Panc1 (cell line): ENCODE data around the gene ERCC5. TPM values are rescaled to one million over a fixed set of nuclear protein-coding genes. Genes with fewer than 3 reads are reported as not detected.

ENCODE experiments used
- ATAC-seq: fragments of 200-7000 bp; cut with Tn5 transposase; 2 replicates; pipeline ENCODE4 v1.9.1; 2020; ENCODE audit warnings: mild to moderate bottlenecking, moderate library complexity
- BruUV-seq: library from RNA; stranded (reverse); fragments of 400-500 nt; replicated peaks from 2 replicates; lab custom pipeline; 2021; lab: Mats Ljungman, UMichigan
- CTCF ChIA-PET: fragments of 300-600 bp; sonication (Branson Sonifier 250); formaldehyde crosslinking; loops from one replicate; lab custom pipeline; 2022; ENCODE audit warnings: antibody characterized with exemption; lab: Charles Lee
- POLR2A ChIA-PET: fragments of 300-600 bp; sonication (Branson Sonifier 250); formaldehyde crosslinking; loops from one replicate; lab custom pipeline; 2022; ENCODE audit warnings: antibody characterized with exemption; lab: Charles Lee
- DNase-seq: peaks from one replicate; pipeline ENCODE4 v3.0.0-alpha.2; 2010; ENCODE audit warnings: low read depth, low spot score
- H3K27ac ChIP-seq: 2 replicates; pipeline ENCODE4 v1.5.1; 2011; ENCODE audit warnings: mild to moderate bottlenecking, low read length, inconsistent platforms
- H3K27me3 ChIP-seq: fragments of 200-500 bp; sonication (Bioruptor generic); 2 replicates; pipeline ENCODE4 v1.6.0; 2014; ENCODE audit warnings: low read length, inconsistent platforms; ENCODE audit not compliant: control insufficient read depth, insufficient read depth
- H3K36me3 ChIP-seq: fragments of 200-500 bp; sonication (Bioruptor generic); 2 replicates; pipeline ENCODE4 v1.5.1; 2014; ENCODE audit warnings: inconsistent platforms, mild to moderate bottlenecking, low read length, moderate library complexity; ENCODE audit not compliant: control insufficient read depth, insufficient read depth
- H3K4me1 ChIP-seq: 2 replicates; pipeline ENCODE4 v1.5.1; 2011; ENCODE audit warnings: inconsistent platforms, mild to moderate bottlenecking, low read length, moderate library complexity; ENCODE audit not compliant: control insufficient read depth, insufficient read depth
- H3K4me3 ChIP-seq, 2 experiments: 2 replicates each; pipeline ENCODE4 v1.5.1; 2011 to 2012; ENCODE audit warnings: low read depth in 2 of 2, low read length in 2 of 2, mild to moderate bottlenecking in 2 of 2, inconsistent platforms in 1 of 2, moderate library complexity in 1 of 2
- H3K9me3 ChIP-seq: fragments of 200-500 bp; sonication (Bioruptor generic); 2 replicates; pipeline ENCODE4 v1.5.1; 2014; ENCODE audit warnings: low read depth, mild to moderate bottlenecking, inconsistent platforms, low read length, moderate library complexity; ENCODE audit not compliant: control insufficient read depth, insufficient read depth
- POLR2AphosphoS5 ChIP-seq: IDR thresholded peaks from 2 replicates; pipeline ENCODE4 v1.6.1; 2012; ENCODE audit warnings: mild to moderate bottlenecking, low read depth, low read length, moderate library complexity
- SIN3A ChIP-seq: IDR thresholded peaks from 2 replicates; pipeline ENCODE4 v1.6.1; 2012; ENCODE audit warnings: low read depth, mild to moderate bottlenecking, low read length, moderate library complexity, borderline replicate concordance; ENCODE audit not compliant: insufficient read depth
- TCF7L2 ChIP-seq: IDR thresholded peaks from 2 replicates; pipeline ENCODE4 v1.6.1; 2011; ENCODE audit warnings: mild to moderate bottlenecking, low read depth, low read length, inconsistent platforms
- in situ Hi-C: cut with HindIII; loops from 2 replicates; pipeline ENCODE4 v1.10.0; 2016; ENCODE audit warnings: low sequenced_read_pairs, low pct_unique_long_range_greater_than_20kb
- intact Hi-C: fragments of 100-400 bp; cut with micrococcal nuclease; formaldehyde crosslinking; loops from one replicate; pipeline ENCODE4 v1.10.0; 2022; ENCODE audit not compliant: unreplicated experiment
- total RNA-seq: library from RNA; stranded (reverse); gene quantifications from one replicate; pipeline ENCODE4 v1.2.1, GENCODE V29; 2021; ENCODE audit not compliant: unreplicated experiment
- TF ChIP-seq, protein P1 (sequence below), 2 experiments: IDR thresholded peaks; 2 replicates each; pipeline ENCODE4 v1.6.1; 2011 to 2012; ENCODE audit warnings: low read depth in 2 of 2, control low read depth in 1 of 2, low read length in 1 of 2, mild to moderate bottlenecking in 1 of 2, moderate library complexity in 1 of 2; ENCODE audit not compliant: insufficient read depth in 1 of 2
- TF ChIP-seq, protein P2 (sequence below): fragments of 450-650 bp; IDR thresholded peaks from 2 replicates; pipeline ENCODE4 v1.5.1; 2017; ENCODE audit warnings: mild to moderate bottlenecking

The ERCC5 gene
- total RNA-seq, 1 experiment from 2014 or later = 19.6 TPM

DNA sequence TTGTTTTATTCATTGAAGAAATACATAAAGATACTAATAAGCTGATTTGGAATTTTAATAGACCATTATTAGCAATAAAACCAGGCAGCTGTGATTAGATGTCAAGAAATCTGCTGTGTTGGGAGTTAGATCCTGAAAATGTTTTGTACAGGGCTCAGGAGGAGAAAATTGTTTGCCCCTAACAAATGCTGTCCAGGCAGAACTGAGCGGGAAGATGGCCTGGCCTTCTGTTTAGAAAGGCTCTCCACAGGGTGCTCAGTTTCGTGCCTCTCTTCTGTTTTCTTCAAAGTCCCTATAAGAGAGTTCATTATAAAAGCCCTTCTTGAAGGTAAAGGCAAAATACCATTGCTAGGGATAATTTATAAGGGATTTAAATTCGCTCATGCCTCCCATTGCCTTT is 64.1 kb downstream of the ERCC5 start:
- ATAC-seq (no peak), DNase-seq (no peak)
- Histone ChIP-seq H3K27ac (no peak overlapping the region), H3K4me3 (no peak overlapping the region), H3K36me3 (no peaks in the 10 kb centered on the region), H3K4me1 (no peaks in the 10 kb centered on the region), H3K9me3 (no peaks in the 10 kb centered on the region), H3K27me3 (no peaks in the 10 kb centered on the region)
- TF ChIP-seq SIN3A (no peak), TCF7L2 (no peak), POLR2AphosphoS5 (no peak)
- TF ChIP-seq, protein P1, sequence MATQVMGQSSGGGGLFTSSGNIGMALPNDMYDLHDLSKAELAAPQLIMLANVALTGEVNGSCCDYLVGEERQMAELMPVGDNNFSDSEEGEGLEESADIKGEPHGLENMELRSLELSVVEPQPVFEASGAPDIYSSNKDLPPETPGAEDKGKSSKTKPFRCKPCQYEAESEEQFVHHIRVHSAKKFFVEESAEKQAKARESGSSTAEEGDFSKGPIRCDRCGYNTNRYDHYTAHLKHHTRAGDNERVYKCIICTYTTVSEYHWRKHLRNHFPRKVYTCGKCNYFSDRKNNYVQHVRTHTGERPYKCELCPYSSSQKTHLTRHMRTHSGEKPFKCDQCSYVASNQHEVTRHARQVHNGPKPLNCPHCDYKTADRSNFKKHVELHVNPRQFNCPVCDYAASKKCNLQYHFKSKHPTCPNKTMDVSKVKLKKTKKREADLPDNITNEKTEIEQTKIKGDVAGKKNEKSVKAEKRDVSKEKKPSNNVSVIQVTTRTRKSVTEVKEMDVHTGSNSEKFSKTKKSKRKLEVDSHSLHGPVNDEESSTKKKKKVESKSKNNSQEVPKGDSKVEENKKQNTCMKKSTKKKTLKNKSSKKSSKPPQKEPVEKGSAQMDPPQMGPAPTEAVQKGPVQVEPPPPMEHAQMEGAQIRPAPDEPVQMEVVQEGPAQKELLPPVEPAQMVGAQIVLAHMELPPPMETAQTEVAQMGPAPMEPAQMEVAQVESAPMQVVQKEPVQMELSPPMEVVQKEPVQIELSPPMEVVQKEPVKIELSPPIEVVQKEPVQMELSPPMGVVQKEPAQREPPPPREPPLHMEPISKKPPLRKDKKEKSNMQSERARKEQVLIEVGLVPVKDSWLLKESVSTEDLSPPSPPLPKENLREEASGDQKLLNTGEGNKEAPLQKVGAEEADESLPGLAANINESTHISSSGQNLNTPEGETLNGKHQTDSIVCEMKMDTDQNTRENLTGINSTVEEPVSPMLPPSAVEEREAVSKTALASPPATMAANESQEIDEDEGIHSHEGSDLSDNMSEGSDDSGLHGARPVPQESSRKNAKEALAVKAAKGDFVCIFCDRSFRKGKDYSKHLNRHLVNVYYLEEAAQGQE (IDR thresholded peaks at IDR 0.05; ENCODE audit: insufficient read depth in 1 of 2, low read depth in 2 of 2, low read length in 1 of 2) = no peak
- TF ChIP-seq, protein P2, sequence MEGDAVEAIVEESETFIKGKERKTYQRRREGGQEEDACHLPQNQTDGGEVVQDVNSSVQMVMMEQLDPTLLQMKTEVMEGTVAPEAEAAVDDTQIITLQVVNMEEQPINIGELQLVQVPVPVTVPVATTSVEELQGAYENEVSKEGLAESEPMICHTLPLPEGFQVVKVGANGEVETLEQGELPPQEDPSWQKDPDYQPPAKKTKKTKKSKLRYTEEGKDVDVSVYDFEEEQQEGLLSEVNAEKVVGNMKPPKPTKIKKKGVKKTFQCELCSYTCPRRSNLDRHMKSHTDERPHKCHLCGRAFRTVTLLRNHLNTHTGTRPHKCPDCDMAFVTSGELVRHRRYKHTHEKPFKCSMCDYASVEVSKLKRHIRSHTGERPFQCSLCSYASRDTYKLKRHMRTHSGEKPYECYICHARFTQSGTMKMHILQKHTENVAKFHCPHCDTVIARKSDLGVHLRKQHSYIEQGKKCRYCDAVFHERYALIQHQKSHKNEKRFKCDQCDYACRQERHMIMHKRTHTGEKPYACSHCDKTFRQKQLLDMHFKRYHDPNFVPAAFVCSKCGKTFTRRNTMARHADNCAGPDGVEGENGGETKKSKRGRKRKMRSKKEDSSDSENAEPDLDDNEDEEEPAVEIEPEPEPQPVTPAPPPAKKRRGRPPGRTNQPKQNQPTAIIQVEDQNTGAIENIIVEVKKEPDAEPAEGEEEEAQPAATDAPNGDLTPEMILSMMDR = no peak
- intact Hi-C loops = loop anchor here (10.0 kb wide), 1 partner anchor 965 kb away; no protein-coding TSS in a partner anchor
- ChIA-PET POLR2A (no interaction called here), CTCF (no interaction called here)
- in situ Hi-C loops = no loop called here
- BruUV-seq = no TSS peak

DNA sequence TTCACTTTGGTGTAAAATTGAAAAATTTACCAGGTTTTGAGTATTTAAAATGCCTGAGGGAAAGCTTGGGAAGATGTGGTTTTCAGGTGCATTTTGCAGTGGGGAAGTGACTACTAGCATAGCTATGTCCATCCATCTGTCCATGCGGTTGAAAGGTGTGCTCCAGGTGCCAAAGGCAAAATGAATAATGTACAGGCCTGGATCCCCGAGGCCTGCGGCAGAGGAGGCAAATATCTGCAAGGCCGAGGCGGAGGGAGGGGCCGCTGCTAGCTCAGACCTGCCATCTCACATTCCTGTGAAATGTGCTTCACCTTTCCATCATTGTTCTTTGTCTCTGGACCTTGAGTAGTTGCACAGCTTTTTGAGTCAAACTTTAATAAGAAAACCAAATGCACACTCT is 65.5 kb downstream of the ERCC5 start:
- BruUV-seq = no TSS peak
- no peaks in the 10 kb centered on the region for H3K9me3 ChIP-seq
- intact Hi-C loops (loop anchor here (10.0 kb wide), 1 partner anchor 963 kb away; no protein-coding TSS in a partner anchor), in situ Hi-C loops (no loop called here)
- H3K4me3 ChIP-seq = no peak overlapping the region
- DNase-seq = no peak
- POLR2A ChIA-PET = no interaction called here
- H3K27me3 ChIP-seq = no peaks in the 10 kb centered on the region
- CTCF ChIA-PET = no interaction called here
- TF ChIP-seq, protein P2 = no peak
- TF ChIP-seq POLR2AphosphoS5 (no peak), SIN3A (no peak), TCF7L2 (no peak)
- TF ChIP-seq, protein P1 (IDR thresholded peaks at IDR 0.05; ENCODE audit: insufficient read depth in 1 of 2, low read depth in 2 of 2, low read length in 1 of 2) = no peak
- H3K27ac ChIP-seq = no peak overlapping the region
- H3K36me3 ChIP-seq = no peaks in the 10 kb centered on the region
- no peak for ATAC-seq
- no peaks in the 10 kb centered on the region for H3K4me1 ChIP-seq
